Astrocyte of the cerebellum (primary cell): ENCODE data around the gene MAGEC1.

Source experiments
- DNase-seq: peaks from one replicate; pipeline ENCODE4 v3.0.0-alpha.2; 2011; ENCODE audit warnings: low read depth
- H3K4me3 ChIP-seq: 2 replicates; pipeline ENCODE4 v1.5.1; 2011; ENCODE audit warnings: mild to moderate bottlenecking, low read depth, low read length, moderate library complexity
- CTCF ChIP-seq: IDR thresholded peaks from 2 replicates; pipeline ENCODE4 v1.5.1; 2012; ENCODE audit warnings: low read length, low read depth, moderate library complexity, mild to moderate bottlenecking; ENCODE audit errors: missing control alignments
- in situ Hi-C: cut with HindIII; loops from 2 replicates; pipeline ENCODE4 v1.10.0; 2017; ENCODE audit warnings: low sequenced_read_pairs

Gene MAGEC1

GRCh38 chrX:141941234-141941633, 37.5 kb downstream of the MAGEC1 start:
- TF ChIP-seq CTCF: no peak
- in situ Hi-C loops: no loop called here
- no peak for DNase-seq
- no peak overlapping the region for H3K4me3 ChIP-seq

- no peak for DNase-seq
- in situ Hi-C loops: no loop called here
- TF ChIP-seq CTCF: no peak
- no peak overlapping the region for H3K4me3 ChIP-seq
These were observed 41.7 kb downstream of the MAGEC1 start for GRCh38 chrX:141945426-141945825.

- no peak for DNase-seq
- TF ChIP-seq CTCF: no peak
- in situ Hi-C loops: no loop called here
- no peak overlapping the region for H3K4me3 ChIP-seq
These were observed 43.7 kb downstream of the MAGEC1 start for GRCh38 chrX:141947350-141947749.

- DNase-seq: no peak
- no peak for TF ChIP-seq CTCF
- H3K4me3 ChIP-seq: no peak overlapping the region
- in situ Hi-C loops: no loop called here
These were observed 48.9 kb downstream of the MAGEC1 start for GRCh38 chrX:141952603-141953002.

- DNase-seq: no peak
- no peak overlapping the region for H3K4me3 ChIP-seq
- TF ChIP-seq CTCF: no peak
- in situ Hi-C loops: no loop called here
These were observed 55.0 kb downstream of the MAGEC1 start for GRCh38 chrX:141958675-141959074.
